ENCODE measurements around the gene KLRB1. TPM values are rescaled to one million over a fixed set of nuclear protein-coding genes. Genes with fewer than 3 reads are reported as not detected.

The KLRB1 gene
- total and polyA plus RNA-seq, 2 experiments from 2014 or later = not detected

DNA sequence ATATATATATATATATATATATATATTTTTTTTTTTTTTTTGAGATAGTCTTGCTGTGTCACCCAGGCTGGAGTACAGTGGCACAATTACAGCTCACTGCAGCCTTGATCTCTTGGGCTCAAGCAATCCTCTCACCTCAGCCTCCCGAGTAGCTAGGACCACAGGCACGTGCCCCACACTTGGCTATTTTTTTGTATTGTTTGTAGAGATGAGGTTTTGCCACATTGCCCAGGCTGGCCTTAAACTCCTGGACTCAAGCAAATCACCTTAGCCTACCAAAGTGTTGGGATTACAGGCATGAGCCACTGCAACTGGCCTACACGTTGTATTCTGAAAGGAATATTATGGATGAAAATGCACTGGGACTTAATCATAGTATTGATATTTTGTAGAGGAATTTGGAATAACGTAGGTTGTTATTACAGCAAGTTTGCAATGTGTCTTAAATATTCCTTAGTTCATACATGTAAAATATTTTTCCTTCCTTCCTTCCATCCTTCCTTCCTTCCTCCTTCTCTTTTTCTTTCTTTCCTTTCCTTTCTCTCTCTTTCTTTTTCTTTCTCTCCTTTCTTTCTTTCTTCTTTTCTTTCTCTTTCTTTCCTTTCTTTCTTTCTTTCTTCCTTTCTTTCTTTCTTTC, 862 bp downstream of the KLRB1 start:
- H3K9me3 ChIP-seq (ENCODE audit: low read depth) = no peaks in the 10 kb centered on the region
- H3K4me3 ChIP-seq = no peak overlapping the region
- no peaks in the 10 kb centered on the region for H3K36me3 ChIP-seq (replicated peaks; ENCODE audit: insufficient read depth, low read depth)
- no peaks in the 10 kb centered on the region for H3K27me3 ChIP-seq
- no peaks in the 10 kb centered on the region for H3K79me2 ChIP-seq
- H3K27ac ChIP-seq = no peak overlapping the region
- no peaks in the 10 kb centered on the region for H4K20me1 ChIP-seq (ENCODE audit: insufficient read depth, poor library complexity, severe bottlenecking)
- H2AFZ ChIP-seq = no peak overlapping the region
- H3K4me2 ChIP-seq = no peak overlapping the region
- H3K9me2 ChIP-seq (replicated peaks; ENCODE audit: insufficient read depth) = no peaks in the 10 kb centered on the region
- WGBS (ENCODE audit: low lambda C conversion rate, missing lambda C conversion rate) = 97% methylated on average over 4 of the region's 4 CpGs
- TF ChIP-seq EZH2phosphoT487 (IDR thresholded peaks at IDR 0.05; ENCODE audit: low read depth, severe bottlenecking, unreplicated experiment) (no peak), CTCF (IDR thresholded peaks at IDR 0.05; ENCODE audit: poor library complexity) (no peak), EZH2 (IDR thresholded peaks at IDR 0.05; ENCODE audit: borderline replicate concordance) (no peak)
- H3K4me1 ChIP-seq (ENCODE audit: insufficient read depth) = no peaks in the 10 kb centered on the region
- no peak for DNase-seq (ENCODE audit: low spot score)

DNA sequence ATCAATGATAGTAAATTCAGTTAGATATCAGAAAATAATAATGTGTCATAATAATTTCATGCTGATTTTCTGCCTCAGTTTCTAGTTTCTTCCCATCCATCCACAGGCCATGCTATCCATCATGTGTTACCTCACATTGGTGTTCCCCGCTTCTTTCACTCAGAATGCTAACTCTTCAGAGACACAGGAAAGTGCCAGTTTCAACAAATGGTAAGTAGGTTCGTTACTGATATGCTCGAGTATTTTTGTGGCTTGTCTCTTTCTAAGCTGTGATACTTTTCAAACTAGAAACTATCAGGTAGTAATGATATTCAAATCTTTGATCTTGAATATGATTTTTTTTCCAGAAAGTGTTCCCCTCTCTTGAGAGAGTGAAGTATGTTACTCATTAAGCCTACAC, 1.5 kb downstream of the KLRB1 start:
- Histone ChIP-seq H3K79me2 (no peaks in the 10 kb centered on the region), H3K27ac (no peak overlapping the region), H3K4me3 (no peak overlapping the region), H3K4me1 (ENCODE audit: insufficient read depth) (no peaks in the 10 kb centered on the region), H3K9me2 (replicated peaks; ENCODE audit: insufficient read depth) (no peaks in the 10 kb centered on the region), H2AFZ (no peak overlapping the region), H3K36me3 (replicated peaks; ENCODE audit: insufficient read depth, low read depth) (no peaks in the 10 kb centered on the region), H4K20me1 (ENCODE audit: insufficient read depth, poor library complexity, severe bottlenecking) (no peaks in the 10 kb centered on the region), H3K27me3 (no peaks in the 10 kb centered on the region), H3K9me3 (ENCODE audit: low read depth) (no peaks in the 10 kb centered on the region), H3K4me2 (no peak overlapping the region)
- no peak for DNase-seq (ENCODE audit: low spot score)
- 94% methylated on average over 3 of the region's 3 CpGs for WGBS (ENCODE audit: low lambda C conversion rate, missing lambda C conversion rate)
- TF ChIP-seq EZH2 (IDR thresholded peaks at IDR 0.05; ENCODE audit: borderline replicate concordance) (no peak), CTCF (IDR thresholded peaks at IDR 0.05; ENCODE audit: poor library complexity) (no peak), EZH2phosphoT487 (IDR thresholded peaks at IDR 0.05; ENCODE audit: low read depth, severe bottlenecking, unreplicated experiment) (no peak)

DNA sequence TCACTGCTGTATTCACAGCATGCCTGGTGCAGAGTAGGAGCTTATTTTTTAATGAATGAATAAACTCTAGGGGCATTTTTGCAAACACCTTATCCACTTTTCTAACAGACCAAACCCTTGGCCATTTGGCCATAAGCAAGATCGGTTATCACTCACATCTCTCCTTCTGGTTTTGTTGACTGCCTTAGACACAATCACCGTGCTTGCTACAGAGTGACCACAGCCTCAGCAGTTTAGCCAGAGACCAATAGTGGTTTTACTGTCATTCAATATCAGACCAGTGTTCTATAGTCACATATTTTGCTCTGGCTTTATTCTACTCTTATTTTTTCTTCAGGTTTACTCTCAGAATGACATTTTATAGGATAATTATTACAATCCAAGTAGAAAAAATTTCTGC, 2.2 kb downstream of the KLRB1 start:
- Histone ChIP-seq H3K27ac (no peak overlapping the region), H3K4me3 (no peak overlapping the region)

More for the DNA sequence above, 2.2 kb downstream of the KLRB1 start:
- Histone ChIP-seq H3K9me2 (replicated peaks; ENCODE audit: insufficient read depth) (no peaks in the 10 kb centered on the region), H3K9me3 (ENCODE audit: low read depth) (no peaks in the 10 kb centered on the region), H3K4me1 (ENCODE audit: insufficient read depth) (no peaks in the 10 kb centered on the region), H3K27me3 (no peaks in the 10 kb centered on the region), H2AFZ (no peak overlapping the region), H3K4me2 (no peak overlapping the region), H3K79me2 (no peaks in the 10 kb centered on the region), H3K36me3 (replicated peaks; ENCODE audit: insufficient read depth, low read depth) (no peaks in the 10 kb centered on the region), H4K20me1 (ENCODE audit: insufficient read depth, poor library complexity, severe bottlenecking) (no peaks in the 10 kb centered on the region)
- 92% methylated on average over 2 of the region's 2 CpGs for WGBS (ENCODE audit: low lambda C conversion rate, missing lambda C conversion rate)
- DNase-seq (ENCODE audit: low spot score) = no peak
- no peak for TF ChIP-seq EZH2phosphoT487 (IDR thresholded peaks at IDR 0.05; ENCODE audit: low read depth, severe bottlenecking, unreplicated experiment)
- no peak for TF ChIP-seq CTCF (IDR thresholded peaks at IDR 0.05; ENCODE audit: poor library complexity)
- TF ChIP-seq EZH2 (IDR thresholded peaks at IDR 0.05; ENCODE audit: borderline replicate concordance) = no peak
